CD4-positive, alpha-beta T cell treated with Interleukin-6 for 4 hours (primary cell): ENCODE results near the gene CADPS2.
"Not testable (repeated sequence)": the region's sequence is repeated elsewhere in the genome, so short reads cannot be mapped to it uniquely, and the experiment has no call there.

Experiments
- DNase-seq: peaks from one replicate; pipeline ENCODE4 v3.0.0-alpha.2; 2020; ENCODE audit warnings: mixed read lengths

Gene CADPS2

DNA sequence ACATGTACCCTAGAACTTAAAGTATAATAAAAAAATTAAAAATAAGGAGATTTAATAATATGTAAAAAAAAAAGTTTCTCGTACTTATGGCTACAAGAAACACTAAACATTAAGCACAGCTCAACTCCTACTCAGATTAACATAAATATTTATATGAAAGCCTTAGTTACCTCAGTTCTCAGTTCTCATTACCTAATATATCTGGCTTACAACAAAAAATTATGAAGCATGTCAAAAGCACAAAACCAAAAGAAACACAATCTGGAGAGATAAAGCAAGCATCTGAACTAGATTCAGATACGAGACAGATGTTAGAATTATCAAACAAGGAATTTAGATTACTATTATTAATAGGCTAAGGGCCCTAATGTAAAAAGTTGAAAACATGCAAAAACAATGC is 227.4 kb downstream of the CADPS2 start:
- DNase-seq = no peak

DNA sequence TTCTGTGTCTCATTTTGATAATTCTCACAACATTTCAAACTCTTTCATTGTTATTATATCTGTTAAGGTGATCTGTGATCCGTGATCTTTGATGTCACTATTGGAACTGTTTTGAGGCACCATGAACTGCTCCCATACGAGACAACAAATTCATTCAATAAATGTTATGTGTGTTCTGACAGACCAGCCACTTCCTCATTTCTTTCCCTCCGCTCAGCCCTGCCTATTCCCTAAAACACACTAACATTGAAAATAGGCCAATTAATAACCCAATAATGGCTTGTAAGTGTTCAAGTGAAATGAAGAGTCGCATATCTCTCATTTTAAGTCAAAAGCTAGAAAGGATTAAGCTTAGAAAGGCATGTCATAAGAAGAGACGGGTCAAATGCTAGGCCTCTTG is 232.6 kb downstream of the CADPS2 start:
- DNase-seq = no peak

GRCh38 chr7:122652876-122653275 is 233.4 kb downstream of the CADPS2 start:
- no peak for DNase-seq

GRCh38 chr7:122651451-122651850 is 234.8 kb downstream of the CADPS2 start:
- no peak for DNase-seq

- DNase-seq = no peak
Measured at GRCh38 chr7:122643250-122643649, 243.0 kb downstream of the CADPS2 start.

- no peak for DNase-seq
Measured at GRCh38 chr7:122638459-122638858, 247.8 kb downstream of the CADPS2 start.

GRCh38 chr7:122637784-122638183 is 248.5 kb downstream of the CADPS2 start:
- no peak for DNase-seq

DNA sequence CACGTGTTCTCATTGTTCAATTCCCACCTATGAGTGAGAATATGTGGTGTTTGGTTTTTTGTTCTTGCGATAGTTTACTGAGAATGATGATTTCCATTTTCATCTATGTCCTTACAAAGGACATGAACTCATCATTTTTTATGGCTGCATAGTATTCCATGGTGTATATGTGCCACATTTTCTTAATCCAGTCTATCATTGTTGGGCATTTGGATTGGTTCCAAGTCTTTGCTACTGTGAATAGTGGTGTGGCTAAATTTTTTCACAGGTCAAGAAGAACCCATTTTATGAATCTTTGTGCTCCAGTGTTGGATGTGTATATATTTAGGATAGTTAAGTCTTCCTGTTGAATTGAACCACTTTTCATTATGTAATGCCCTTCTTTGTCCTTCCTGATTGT is 250.8 kb downstream of the CADPS2 start:
- DNase-seq = not testable (repeated sequence)

DNA sequence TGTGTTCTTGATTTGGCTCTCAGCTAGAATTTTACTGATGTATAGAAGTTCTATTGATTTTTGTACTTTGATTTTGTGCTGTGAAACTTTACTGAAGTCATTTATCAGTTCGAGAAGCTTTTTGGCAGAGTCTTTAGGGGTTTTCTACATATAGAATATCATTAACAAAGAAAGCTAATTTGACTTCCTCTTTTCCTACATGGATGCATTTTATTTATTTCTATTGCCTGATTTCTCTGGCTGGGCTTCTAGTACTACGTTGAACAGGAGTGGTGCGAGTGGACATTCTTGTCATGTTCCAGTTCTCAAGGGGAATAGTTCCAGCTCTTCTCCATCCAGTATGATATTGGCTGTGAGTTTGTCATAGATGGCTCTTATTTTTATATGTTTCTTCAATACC is 252.8 kb downstream of the CADPS2 start:
- no peak for DNase-seq

- DNase-seq = no peak
Measured at GRCh38 chr7:122632238-122632637, 254.0 kb downstream of the CADPS2 start.

- DNase-seq = no peak
Measured at GRCh38 chr7:122629412-122629953, 256.8 kb downstream of the CADPS2 start.

DNA sequence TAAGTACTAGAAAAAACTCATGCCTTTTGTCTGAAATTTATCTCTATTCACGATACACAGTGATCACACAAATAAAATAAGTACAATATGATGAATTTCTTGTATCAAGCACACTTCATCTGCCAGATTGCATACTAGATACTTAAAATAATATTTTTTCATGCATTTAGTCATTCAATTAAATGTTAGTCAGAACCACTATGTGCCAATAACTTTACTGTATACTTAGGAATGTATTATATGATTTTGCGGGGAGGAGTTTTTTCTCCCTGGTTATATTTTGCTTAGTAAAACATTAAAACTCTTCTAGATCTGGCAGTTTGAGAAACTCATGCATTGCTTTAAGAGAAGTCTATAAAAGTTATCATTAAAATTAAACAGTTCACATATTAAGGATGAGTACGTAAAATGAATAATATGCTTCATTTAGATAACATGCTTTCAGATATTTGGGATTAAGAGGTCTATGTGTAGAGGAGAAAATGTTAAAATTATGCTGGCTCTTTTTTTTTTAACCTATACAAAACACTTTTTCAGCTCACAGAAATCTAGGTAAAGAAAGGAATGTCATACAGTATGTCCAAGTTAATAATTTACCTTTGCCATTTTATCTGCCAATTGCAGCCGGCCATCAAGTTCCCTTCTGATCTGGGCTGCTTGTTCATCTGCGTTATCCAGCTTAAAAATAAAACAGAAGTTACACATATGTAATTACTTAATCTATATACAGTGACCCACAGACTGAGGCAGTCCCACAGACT is 257.4 kb downstream of the CADPS2 start:
- DNase-seq = no peak

DNA sequence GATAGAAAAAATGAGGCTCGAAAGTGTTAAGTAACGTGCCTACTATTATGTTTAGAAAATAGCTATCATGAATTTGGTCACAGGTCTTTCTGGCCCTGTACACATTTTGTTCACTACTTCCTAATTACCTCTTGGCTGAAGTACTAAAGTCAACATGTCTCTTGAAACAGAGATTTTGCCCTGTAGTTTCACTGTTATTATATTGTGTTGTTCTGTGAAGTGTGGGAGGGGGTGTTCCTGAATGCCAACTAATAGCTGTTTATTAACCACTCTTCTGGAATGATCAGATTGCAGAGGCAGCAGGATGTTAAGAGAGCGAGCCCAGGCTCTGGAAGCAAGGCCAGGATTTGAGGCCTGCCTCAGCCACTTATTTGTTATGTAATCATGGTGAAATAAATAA is 259.5 kb downstream of the CADPS2 start:
- DNase-seq = no peak

- no peak for DNase-seq
Measured at GRCh38 chr7:122622682-122623081, 263.6 kb downstream of the CADPS2 start.

- DNase-seq = no peak
Measured at GRCh38 chr7:122619664-122620063, 266.6 kb downstream of the CADPS2 start.

DNA sequence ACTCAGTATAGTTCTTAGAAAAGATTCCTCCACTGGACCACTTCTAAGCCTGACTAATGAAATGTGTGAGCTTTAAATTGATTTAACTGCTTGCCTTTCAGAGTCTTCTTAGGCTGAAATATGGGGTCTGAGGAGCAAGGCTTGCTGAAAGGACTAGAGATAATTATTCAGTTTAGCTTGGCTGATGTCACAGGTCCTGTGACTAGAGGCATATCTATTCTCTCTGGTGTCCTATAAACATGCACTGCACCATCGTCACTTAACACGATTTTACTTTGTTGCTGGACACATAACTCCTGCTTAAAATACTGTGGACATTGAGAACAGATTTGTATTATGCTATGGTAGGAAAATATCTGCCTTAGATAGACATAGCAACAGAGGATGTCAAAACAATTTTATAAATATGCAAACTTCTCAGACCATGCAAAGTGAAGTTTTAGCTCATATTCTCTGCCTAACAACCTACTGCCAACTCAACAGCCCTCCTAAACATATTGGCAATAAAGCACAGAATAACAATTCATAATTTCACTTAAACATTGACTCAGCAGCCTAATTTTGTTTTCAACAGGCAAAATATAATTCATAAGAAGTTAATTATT is 267.6 kb downstream of the CADPS2 start:
- no peak for DNase-seq

DNA sequence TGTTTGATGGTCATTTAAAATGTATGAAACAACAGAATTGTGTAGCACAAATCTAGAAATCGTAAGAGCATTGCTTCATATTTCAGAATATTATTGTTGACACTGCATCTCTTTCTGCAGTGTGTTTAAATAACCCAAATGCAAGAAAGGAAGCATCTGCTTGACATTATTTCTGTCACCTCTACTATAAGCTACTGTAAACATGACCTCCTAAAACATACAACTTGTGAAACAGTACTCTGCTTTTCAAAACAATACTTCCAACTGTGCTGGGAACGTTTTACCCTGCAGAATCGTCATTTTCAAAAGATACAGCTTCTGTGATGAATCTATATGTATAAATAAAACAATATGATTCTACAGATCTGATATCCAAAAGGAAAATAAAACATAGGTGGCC is 269.3 kb downstream of the CADPS2 start:
- DNase-seq = no peak

DNA sequence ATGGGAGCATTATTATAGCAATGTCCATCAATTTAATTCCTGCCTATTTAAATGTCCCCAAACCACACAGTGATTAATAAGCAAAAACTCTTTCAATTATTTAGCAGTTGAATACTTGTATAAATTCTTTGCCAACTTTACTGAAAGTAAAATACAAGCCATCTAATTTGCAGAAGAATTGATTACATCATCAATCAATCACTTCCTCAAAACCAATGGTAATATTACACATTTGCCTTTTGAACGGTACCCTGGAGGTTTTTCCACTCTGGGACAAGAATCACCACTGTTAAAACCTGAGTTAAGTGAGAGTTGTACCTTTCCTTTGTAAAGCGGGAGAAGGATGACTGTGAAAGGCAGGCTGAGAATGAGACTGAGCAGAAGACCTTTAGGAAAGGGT is 280.3 kb downstream of the CADPS2 start:
- no peak for DNase-seq

DNA sequence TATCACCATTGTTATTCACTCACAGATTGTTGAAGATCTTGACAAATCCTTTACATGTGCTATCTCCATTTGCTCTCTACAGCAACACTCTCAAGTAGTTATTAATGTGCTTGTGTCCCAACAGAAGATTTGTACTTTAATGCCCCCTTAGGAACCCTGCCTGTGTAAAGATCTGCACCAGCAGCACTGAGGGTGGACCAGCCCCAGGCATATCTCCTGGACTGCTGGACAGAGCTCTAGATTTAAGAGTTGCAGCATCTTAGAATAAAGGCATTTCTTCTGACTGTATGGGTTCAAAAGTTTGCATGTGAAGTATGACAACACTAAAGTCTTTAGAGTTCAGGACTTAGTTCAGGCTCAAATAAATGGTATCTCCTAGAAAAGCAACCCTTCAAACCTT is 282.0 kb downstream of the CADPS2 start:
- no peak for DNase-seq

GRCh38 chr7:122602800-122603199 is 283.5 kb downstream of the CADPS2 start:
- DNase-seq = no peak

GRCh38 chr7:122600630-122601029 is 285.6 kb downstream of the CADPS2 start:
- DNase-seq = no peak

DNA sequence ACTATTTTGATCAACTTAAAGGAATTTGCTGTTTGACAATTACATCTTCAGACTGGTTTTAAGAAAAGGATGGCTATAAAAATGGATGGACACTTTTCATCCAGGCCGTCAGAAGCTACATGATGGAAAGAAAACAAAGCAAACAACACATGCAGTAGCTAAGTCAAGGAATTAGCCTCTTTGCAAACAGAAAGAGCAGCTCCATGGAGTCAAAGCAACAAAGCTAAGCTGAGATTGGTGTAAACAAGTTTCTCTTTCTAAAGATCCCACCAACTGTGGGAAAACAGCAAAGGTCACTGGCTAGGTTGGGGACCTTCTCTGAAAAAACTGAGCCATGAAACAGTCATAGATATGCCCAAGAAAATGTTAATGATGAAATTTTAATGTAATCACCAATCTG is 286.2 kb downstream of the CADPS2 start:
- DNase-seq = no peak

DNA sequence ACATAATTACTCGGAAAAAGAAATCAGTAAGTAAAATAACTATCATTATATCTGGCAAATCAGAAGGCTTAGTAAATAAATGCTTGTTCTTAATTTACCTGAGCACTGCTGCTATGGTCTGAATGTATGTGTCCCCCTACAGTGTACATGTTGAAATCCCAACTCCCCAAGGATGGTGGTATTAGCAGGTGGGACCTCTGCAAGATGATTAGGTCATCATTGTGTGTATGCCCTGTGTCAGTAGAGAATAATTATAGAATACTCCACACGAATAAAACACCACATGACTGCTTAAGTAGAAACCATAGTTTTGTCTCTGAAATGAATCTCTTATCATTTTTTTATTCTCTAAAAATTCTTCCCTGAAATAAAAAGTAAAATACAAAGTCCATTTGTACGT is 289.0 kb downstream of the CADPS2 start:
- DNase-seq = no peak

- no peak for DNase-seq
Measured at GRCh38 chr7:122595885-122596284, 290.4 kb downstream of the CADPS2 start.

DNA sequence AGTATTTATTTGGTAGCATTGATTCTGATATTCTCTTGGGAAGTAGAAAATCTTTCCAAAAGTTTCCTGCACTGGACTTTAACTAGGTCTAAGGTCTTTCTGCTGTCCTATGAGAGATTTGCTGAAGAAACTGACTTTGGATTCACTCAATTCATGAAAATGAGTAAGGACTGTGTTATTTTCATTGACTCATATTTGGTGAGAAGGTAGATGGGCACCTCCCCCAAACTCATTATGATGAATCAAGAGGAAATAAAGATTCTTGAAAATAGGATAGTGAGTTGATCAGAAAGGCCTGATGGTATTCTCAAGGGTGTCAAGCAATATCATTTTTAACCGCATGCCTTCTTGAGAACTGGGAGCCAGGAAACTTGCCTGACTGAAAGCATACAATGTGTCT is 297.6 kb downstream of the CADPS2 start:
- no peak for DNase-seq
